H1 (cell line): ENCODE results near the gene B3GAT1. TPM values are rescaled to one million over a fixed set of nuclear protein-coding genes. Genes with fewer than 3 reads are reported as not detected.
A peak's percentile ranks its signal among the peaks of the same experiment; 100 is the strongest.

ENCODE experiments used
- CTCF ChIA-PET: fragments of 300-600 bp; sonication (Branson Sonifier 250); formaldehyde crosslinking; loops from one replicate; lab custom pipeline; 2021; ENCODE audit not compliant: partially characterized antibody; lab: Charles Lee
- POLR2A ChIA-PET: fragments of 300-600 bp; sonication (Branson Sonifier 250); formaldehyde crosslinking; loops from one replicate; lab custom pipeline; 2021; ENCODE audit warnings: inconsistent platforms; ENCODE audit not compliant: partially characterized antibody; lab: Charles Lee
- DNase-seq, 2 experiments: peaks; one replicate each; pipeline versions ENCODE4 v3.0.0 to v3.0.0-alpha.2; 2010 to 2022; ENCODE audit warnings: low spot score in 2 of 2, low read depth in 1 of 2, mixed read lengths in 1 of 2
- FAIRE-seq: peaks from 2 replicates; lab custom pipeline; 2011; peaks lifted over from hg19 to GRCh38; lab: Jason Lieb, UNC
- H2AFZ ChIP-seq: 2 replicates; pipeline ENCODE4 v1.8.1; 2012; ENCODE audit warnings: low read length, inconsistent platforms
- H2AK5ac ChIP-seq: 2 replicates; pipeline ENCODE4 v1.6.1; 2013; ENCODE audit warnings: low read depth, low read length
- H2BK120ac ChIP-seq: replicated peaks from 2 replicates; pipeline ENCODE3; 2013; ENCODE audit warnings: low read depth, low read length, inconsistent platforms
- H2BK12ac ChIP-seq: 2 replicates; pipeline ENCODE4 v1.6.1; 2013; ENCODE audit warnings: low read depth, low read length
- H2BK15ac ChIP-seq: 2 replicates; pipeline ENCODE4 v1.6.1; 2013; ENCODE audit warnings: low read length
- H2BK20ac ChIP-seq: 2 replicates; pipeline ENCODE4 v1.6.1; 2013; ENCODE audit warnings: low read length
- H2BK5ac ChIP-seq: 2 replicates; pipeline ENCODE4 v1.6.1; 2013; ENCODE audit warnings: low read depth, low read length
- H3K14ac ChIP-seq: 2 replicates; pipeline ENCODE4 v1.6.1; 2013; ENCODE audit warnings: inconsistent platforms; ENCODE audit not compliant: insufficient read length
- H3K18ac ChIP-seq: 2 replicates; pipeline ENCODE4 v1.6.1; 2013; ENCODE audit warnings: low read length; ENCODE audit errors: extremely low read depth
- H3K23ac ChIP-seq: 2 replicates; pipeline ENCODE4 v1.6.1; 2013; ENCODE audit warnings: inconsistent platforms; ENCODE audit not compliant: insufficient read length
- H3K23me2 ChIP-seq: 2 replicates; pipeline ENCODE4 v1.6.1; 2013; ENCODE audit warnings: low read depth, low read length
- H3K27ac ChIP-seq: 2 replicates; pipeline ENCODE4 v1.6.1; 2011; ENCODE audit warnings: low read depth, low read length, inconsistent platforms
- H3K27me3 ChIP-seq, 4 experiments: replicated peaks in 1 of 4; 1 replicate in 1 of 4; 2 replicates in 3 of 4; pipeline versions ENCODE4 v1.6.1 to v1.8.1; 2011 to 2013; ENCODE audit warnings: low read length in 3 of 4, mild to moderate bottlenecking in 3 of 4, inconsistent platforms in 2 of 4, mixed read lengths in 2 of 4, moderate library complexity in 1 of 4; ENCODE audit not compliant: control insufficient read depth in 3 of 4, insufficient read depth in 3 of 4; ENCODE audit errors: extremely low read depth in 1 of 4
- H3K36me3 ChIP-seq, 4 experiments: 2 replicates each; pipeline versions ENCODE4 v1.6.1 to v1.8.1; 2011 to 2013; ENCODE audit warnings: mild to moderate bottlenecking in 4 of 4, low read length in 3 of 4, moderate library complexity in 2 of 4, control low read depth in 1 of 4, inconsistent platforms in 1 of 4; ENCODE audit not compliant: insufficient read depth in 4 of 4, control insufficient read depth in 2 of 4
- H3K4ac ChIP-seq: replicated peaks from 2 replicates; pipeline ENCODE3; 2013; ENCODE audit warnings: low read length, low read depth, mixed read lengths, inconsistent platforms; ENCODE audit not compliant: insufficient read length
- H3K4me1 ChIP-seq, 4 experiments: replicated peaks in 1 of 4; 1 replicate in 1 of 4; 2 replicates in 3 of 4; pipeline versions ENCODE4 v1.6.1 to v1.8.1; 2011 to 2013; ENCODE audit warnings: low read length in 3 of 4, inconsistent platforms in 2 of 4, mixed read lengths in 1 of 4; ENCODE audit not compliant: insufficient read depth in 4 of 4, control insufficient read depth in 3 of 4
- H3K4me2 ChIP-seq, 2 experiments: 2 replicates each; pipeline versions ENCODE4 v1.6.1 to v1.8.1; 2011 to 2013; ENCODE audit warnings: low read depth in 2 of 2, low read length in 2 of 2, control low read depth in 1 of 2, inconsistent platforms in 1 of 2, mild to moderate bottlenecking in 1 of 2; ENCODE audit not compliant: insufficient read depth in 1 of 2
- H3K4me3 ChIP-seq, 4 experiments: fragments of 200-600, 300-600 bp in 1 of 4; sonication (generic), shearing (Covaris generic), sonication (Bioruptor Twin) in 1 of 4; 2 replicates each; pipeline versions ENCODE4 v1.5.1 to v1.8.1; 2011 to 2016; ENCODE audit warnings: low read length in 4 of 4, low read depth in 3 of 4, control low read depth in 2 of 4, inconsistent platforms in 2 of 4, mild to moderate bottlenecking in 2 of 4, mixed read lengths in 1 of 4, moderate library complexity in 1 of 4; ENCODE audit not compliant: insufficient read depth in 2 of 4; ENCODE audit errors: extremely low read depth in 1 of 4
- H3K56ac ChIP-seq: replicated peaks from 2 replicates; pipeline ENCODE3; 2013; ENCODE audit warnings: low read depth, mild to moderate bottlenecking, mixed read lengths, low read length, inconsistent platforms; ENCODE audit not compliant: insufficient read length
- H3K79me1 ChIP-seq: 2 replicates; pipeline ENCODE4 v1.6.1; 2013; ENCODE audit warnings: low read depth, low read length, control low read depth
- H3K79me2 ChIP-seq, 2 experiments: 2 replicates each; pipeline versions ENCODE4 v1.6.1 to v1.8.1; 2012 to 2013; ENCODE audit warnings: low read length in 2 of 2, mild to moderate bottlenecking in 2 of 2, inconsistent platforms in 1 of 2; ENCODE audit not compliant: insufficient read depth in 2 of 2, control insufficient read depth in 1 of 2
- H3K9ac ChIP-seq, 4 experiments: replicated peaks in 1 of 4; 1 replicate in 1 of 4; 2 replicates in 3 of 4; pipeline versions ENCODE4 v1.6.1 to v1.8.1; 2011 to 2013; ENCODE audit warnings: low read depth in 3 of 4, low read length in 3 of 4, control low read depth in 2 of 4, mild to moderate bottlenecking in 2 of 4, moderate library complexity in 2 of 4, inconsistent platforms in 1 of 4; ENCODE audit errors: extremely low read depth in 1 of 4
- H3K9me3 ChIP-seq, 2 experiments: 2 replicates each; pipeline versions ENCODE4 v1.6.1 to v1.8.1; 2012 to 2013; ENCODE audit warnings: mild to moderate bottlenecking in 2 of 2, moderate library complexity in 2 of 2, control low read depth in 1 of 2, inconsistent platforms in 1 of 2, low read depth in 1 of 2, low read length in 1 of 2, mixed read lengths in 1 of 2; ENCODE audit not compliant: insufficient read depth in 2 of 2
- H4K20me1 ChIP-seq, 2 experiments: replicated peaks in 1 of 2; 2 replicates each; pipeline versions ENCODE3 to v1.8.1; 2011 to 2013; ENCODE audit warnings: inconsistent platforms in 2 of 2, low read length in 2 of 2, mild to moderate bottlenecking in 1 of 2; ENCODE audit not compliant: insufficient read depth in 2 of 2, control insufficient read depth in 1 of 2
- H4K5ac ChIP-seq: 2 replicates; pipeline ENCODE4 v1.6.1; 2013; ENCODE audit warnings: low read length, low read depth, mixed read lengths, inconsistent platforms; ENCODE audit not compliant: insufficient read length
- H4K8ac ChIP-seq: 2 replicates; pipeline ENCODE4 v1.8.0; 2013; ENCODE audit warnings: mild to moderate bottlenecking, moderate library complexity, low read length, inconsistent platforms; ENCODE audit not compliant: insufficient read depth; ENCODE audit errors: extremely low read depth
- H4K91ac ChIP-seq: replicated peaks from 2 replicates; pipeline ENCODE3; 2013; ENCODE audit warnings: low read length, mixed read lengths, inconsistent platforms; ENCODE audit not compliant: insufficient read length
- CHD2 ChIP-seq: IDR thresholded peaks from 2 replicates; pipeline ENCODE4 v1.6.1; 2012; ENCODE audit warnings: low read length, improper control_type of control experiment
- EP300 ChIP-seq, 2 experiments: IDR thresholded peaks; 1 replicate in 1 of 2; 2 replicates in 1 of 2; pipeline ENCODE4 v1.6.1; 2011 to 2012; ENCODE audit warnings: low read depth in 2 of 2, low read length in 2 of 2, mild to moderate bottlenecking in 2 of 2, borderline replicate concordance in 1 of 2, inconsistent platforms in 1 of 2, moderate library complexity in 1 of 2
- POLR2AphosphoS5 ChIP-seq: IDR thresholded peaks from 2 replicates; pipeline ENCODE4 v1.6.1; 2011; ENCODE audit warnings: low read depth, low read length
- RAD21 ChIP-seq, 2 experiments: IDR thresholded peaks in 1 of 2; conservative IDR thresholded peaks in 1 of 2; 2 replicates each; pipeline ENCODE4 v1.6.1; 2011; ENCODE audit warnings: low read depth in 2 of 2, low read length in 2 of 2, improper control_type of control experiment in 1 of 2, inconsistent platforms in 1 of 2, mild to moderate bottlenecking in 1 of 2, moderate library complexity in 1 of 2
- RFX5 ChIP-seq: IDR thresholded peaks from 2 replicates; pipeline ENCODE4 v1.6.1; 2011; ENCODE audit warnings: low read depth, low read length, improper control_type of control experiment, borderline replicate concordance
- SAP30 ChIP-seq: fragments of 300-600 bp; sonication (generic); IDR thresholded peaks from 2 replicates; pipeline ENCODE4 v1.7.1; 2012; ENCODE audit warnings: low read length, moderate library complexity, mild to moderate bottlenecking, inconsistent platforms; ENCODE audit not compliant: insufficient read depth, insufficient replicate concordance
- SP2 ChIP-seq: IDR thresholded peaks from 2 replicates; pipeline ENCODE4 v1.6.1; 2012; ENCODE audit warnings: mild to moderate bottlenecking, low read length, inconsistent platforms
- SP4 ChIP-seq: IDR thresholded peaks from 2 replicates; pipeline ENCODE4 v1.6.1; 2012; ENCODE audit warnings: low read length, inconsistent platforms
- YY1 ChIP-seq: IDR thresholded peaks from 2 replicates; pipeline ENCODE4 v1.6.1; 2011; ENCODE audit warnings: low read depth, mild to moderate bottlenecking, low read length
- WGBS, 2 experiments: shearing (Covaris generic) in 1 of 2; methylation state at CpG; one replicate each; pipeline versions ENCODE4 v1.1.6 to v1.1.7; 2013 to 2015; ENCODE audit warnings: low lambda C conversion rate in 2 of 2, mixed read lengths in 2 of 2, inconsistent platforms in 1 of 2, low coverage in 1 of 2, missing lambda C conversion rate in 1 of 2; ENCODE audit not compliant: insufficient replicate concordance in 2 of 2, insufficient coverage in 1 of 2, insufficient read length in 1 of 2; ENCODE audit errors: extremely low coverage in 1 of 2, missing lambda C conversion rate in 1 of 2; 5-methylcytosine and 5-hydroxymethylcytosine counted together
- polyA plus RNA-seq, 7 experiments: library from polyadenylated mRNA; depleted of rRNA in 3 of 7; stranded (reverse) in 5 of 7; unstranded in 2 of 7; fragments of >200 nt in 5 of 7; fragments of 200-250 nt in 2 of 7; gene quantifications; 1 replicate in 5 of 7; 2 replicates in 1 of 7; 4 replicates in 1 of 7; pipeline versions ENCODE4 v1.2.1 to v1.2.3, GENCODE V29; 2011 to 2013; ENCODE audit warnings: missing spikeins in 2 of 7, mixed read lengths in 2 of 7
- total RNA-seq: library from RNA; stranded (reverse); fragmentation: NEBNext Ultra II Directional; extraction: Animal tissue kit (Norgen Biotek cat#: 25700); gene quantifications from 2 replicates; pipeline ENCODE4 v1.2.1, GENCODE V29; 2021

Gene B3GAT1
- total and polyA plus RNA-seq, 2 of the 8 experiments (the other 6 are each of a cell fraction or from before 2014, with no cell fraction given) = 19.7 to 32.4 TPM

- Histone ChIP-seq H3K27me3 (peaks cover 0 to 36% (median 24%) of the 10 kb centered on the region in 4 experiments; a peak in 5 of 7 replicates), H2BK15ac (no peak overlapping the region), H4K91ac (no peak overlapping the region), H3K56ac (no peak overlapping the region), H4K20me1 (no peaks in the 10 kb centered on the region), H3K18ac (no peak overlapping the region), H2AFZ (no peak overlapping the region), H3K9me3 (no peaks in the 10 kb centered on the region), H2BK5ac (no peak overlapping the region), H3K4me3 (peak overlapping the region; percentile 48 to 72 (median 66); a peak in 5 of 8 replicates), H3K4me1 (peaks cover 0 to 5% (median 4%) of the 10 kb centered on the region in 4 experiments; a peak in 4 of 7 replicates), H3K4me2 (peak overlapping the region; percentile 61 to 96; a peak in 3 of 4 replicates), H3K27ac (no peak overlapping the region), H3K23me2 (peaks cover 8% of the 10 kb centered on the region; the same call in 1 of the 2 replicates), H2BK12ac (no peak overlapping the region), H3K4ac (no peak overlapping the region), H3K79me2 (no peaks in the 10 kb centered on the region), H4K5ac (no peak overlapping the region), H3K9ac (no peak overlapping the region), H2BK20ac (no peak overlapping the region), H3K36me3 (no peaks in the 10 kb centered on the region), H2BK120ac (no peak overlapping the region), H3K14ac (no peak overlapping the region), H2AK5ac (no peak overlapping the region), H3K79me1 (no peaks in the 10 kb centered on the region), H3K23ac (no peak overlapping the region), H4K8ac (no peak overlapping the region)
- DNase-seq = no peak
- CTCF ChIA-PET = interaction anchor here (0.8 to 2.1 kb wide), 6 partner anchors 9 to 71 kb away, joined by 3 to 9 read pairs (median 4); no protein-coding TSS in a partner anchor
- no peak for FAIRE-seq
- POLR2A ChIA-PET = interaction anchor here (1.3 to 2.1 kb wide), 2 partner anchors 10 to 59 kb away, joined by 3 to 7 read pairs; no protein-coding TSS in a partner anchor
- 79% methylated on average over 7 of the region's 7 CpGs; no CpG with 5 or more reads in 1 of the 2 experiments for WGBS, 2 experiments
- no peak for TF ChIP-seq CHD2
- TF ChIP-seq RAD21 (IDR thresholded peaks at IDR 0.05 in 1 of 2, conservative IDR thresholded peaks at IDR 0.05 in 1 of 2; ENCODE audit: low read depth in 2 of 2, low read length in 2 of 2) = no peak
- no peak for TF ChIP-seq POLR2AphosphoS5
- TF ChIP-seq EP300 (IDR thresholded peaks at IDR 0.05; ENCODE audit: borderline replicate concordance in 1 of 2, low read depth in 2 of 2, low read length in 2 of 2) = no peak
- no peak for TF ChIP-seq YY1
- TF ChIP-seq SP2 = no peak
- no peak for TF ChIP-seq RFX5
- TF ChIP-seq SP4 = no peak
- TF ChIP-seq SAP30 = no peak
Observed at GRCh38 chr11:134332782-134333181, 79.3 kb downstream of the B3GAT1 start.
